ENCODE results near the gene DCLRE1B. TPM values are rescaled to one million over a fixed set of nuclear protein-coding genes. Genes with fewer than 3 reads are reported as not detected.

The DCLRE1B gene
- total RNA-seq = 3.7 TPM

DNA sequence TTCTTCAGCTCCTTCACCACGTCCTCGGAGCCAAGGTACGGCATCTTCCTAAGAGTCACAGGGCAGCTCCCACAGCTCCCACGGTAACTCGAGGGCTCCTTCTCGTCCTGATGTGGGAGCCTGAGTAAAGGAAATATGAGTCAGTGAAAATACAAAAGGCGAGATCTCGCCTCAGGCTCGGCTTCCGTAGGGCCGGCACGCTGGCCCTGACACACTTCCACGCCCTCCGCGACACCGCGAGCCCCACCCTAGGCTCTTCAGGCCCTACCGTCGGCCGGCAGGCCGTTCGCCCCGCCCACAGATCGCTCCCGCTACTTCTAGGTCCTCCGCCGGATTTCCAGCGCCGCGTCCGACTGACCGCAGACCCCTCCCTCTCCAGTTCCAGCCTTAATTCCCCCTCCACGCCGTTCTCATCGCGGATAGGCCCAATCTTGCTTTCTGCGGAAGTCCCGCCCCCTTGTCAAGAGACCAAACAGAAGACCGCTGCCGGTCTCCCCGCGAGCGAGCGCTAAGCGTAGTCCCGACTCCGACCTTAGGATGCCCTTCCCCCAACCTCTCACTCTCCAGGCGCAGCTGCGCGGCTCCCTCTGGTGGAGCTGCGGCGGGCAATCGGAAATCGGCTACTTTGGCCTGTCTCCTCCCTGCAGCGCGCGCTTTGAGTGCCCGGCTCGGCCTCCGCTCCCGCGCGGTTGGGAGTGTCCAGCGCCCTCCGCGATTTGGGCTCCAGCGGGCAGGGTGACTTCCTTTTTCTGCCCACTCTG is at the start of gene DCLRE1B, which contains the start of gene AP4B1:
Gene DCLRE1B (plus strand): TSS at position 653 of the 761 bp plus-strand sequence. CDS start 261 bp downstream, outside the sequence.
Gene AP4B1 (minus strand): TSS at position 126 of the 761 bp plus-strand sequence. CDS start 82 bp downstream, at position 44.
- no peaks in the 10 kb centered on the region for H3K27me3 ChIP-seq (ENCODE audit: control insufficient read depth in 3 of 3, insufficient read depth in 3 of 3, low read length in 3 of 3)
- no peaks in the 10 kb centered on the region for H3K9me3 ChIP-seq (ENCODE audit: control insufficient read depth in 3 of 3, low read length in 3 of 3)
- peak within 1 kb of the TSS; percentile 89 to 97 (median 89) for H3K9ac ChIP-seq (ENCODE audit: low read depth in 1 of 3, low read length in 3 of 3)
- peaks cover 15 to 30% (median 21%) of the 10 kb centered on the region in 3 donors for H3K4me1 ChIP-seq (ENCODE audit: control insufficient read depth in 3 of 3, insufficient read depth in 3 of 3, low read length in 3 of 3)
- H3K4me3 ChIP-seq (ENCODE audit: low read length in 3 of 3) = peak within 1 kb of the TSS; percentile 91 to 98 (median 94)
- H3K27ac ChIP-seq (ENCODE audit: low read depth, low read length) = peak within 1 kb of the TSS; percentile 88
- peaks cover 11 to 30% (median 25%) of the 10 kb centered on the region in 3 donors for H3K36me3 ChIP-seq (ENCODE audit: control insufficient read depth in 3 of 3, insufficient read depth in 3 of 3, low read length in 3 of 3)

DNA sequence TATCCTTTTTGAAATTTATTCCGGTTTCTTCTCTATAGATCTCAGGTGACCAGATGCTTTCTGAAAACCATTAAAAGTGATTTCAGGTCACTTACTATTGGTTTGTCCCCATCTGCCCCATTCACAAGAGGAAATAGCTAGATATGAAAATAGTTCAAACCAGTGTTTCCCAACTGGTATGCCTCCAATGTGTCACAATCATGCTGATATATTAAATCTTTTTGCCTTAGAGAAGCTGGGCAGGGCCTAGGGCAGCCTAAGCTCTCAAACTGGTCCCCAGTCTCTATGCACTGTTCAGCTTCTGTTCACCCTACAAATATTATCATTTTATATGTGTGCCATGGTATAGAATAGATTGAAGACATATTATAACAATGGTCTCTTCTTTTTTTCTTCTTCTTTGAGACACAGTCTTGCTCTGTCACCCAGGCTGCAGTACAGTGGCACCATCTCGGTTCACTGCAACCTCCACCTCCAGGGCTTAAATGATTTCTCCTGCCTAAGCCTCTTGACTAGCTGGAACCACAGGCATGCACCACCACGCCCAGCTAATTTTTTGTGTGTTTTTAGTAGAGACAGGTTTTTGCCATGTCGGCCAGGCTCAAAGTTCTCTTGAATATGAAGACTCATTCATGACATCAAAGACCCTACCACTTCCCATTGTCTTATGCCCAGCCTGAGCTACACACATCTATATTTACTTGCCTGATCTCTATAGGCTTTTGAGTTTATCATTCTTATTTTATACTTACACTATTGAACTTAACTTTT is 49.3 kb upstream of the DCLRE1B start:
- Histone ChIP-seq H3K9ac (ENCODE audit: low read depth in 1 of 3, low read length in 3 of 3) (no peak overlapping the region), H3K27me3 (ENCODE audit: control insufficient read depth in 3 of 3, insufficient read depth in 3 of 3, low read length in 3 of 3) (no peaks in the 10 kb centered on the region), H3K27ac (ENCODE audit: low read depth, low read length) (no peak overlapping the region), H3K4me3 (ENCODE audit: low read length in 3 of 3) (no peak overlapping the region), H3K4me1 (ENCODE audit: control insufficient read depth in 3 of 3, insufficient read depth in 3 of 3, low read length in 3 of 3) (no peaks in the 10 kb centered on the region), H3K9me3 (ENCODE audit: control insufficient read depth in 3 of 3, low read length in 3 of 3) (no peaks in the 10 kb centered on the region), H3K36me3 (ENCODE audit: control insufficient read depth in 3 of 3, insufficient read depth in 3 of 3, low read length in 3 of 3) (no peaks in the 10 kb centered on the region)

GRCh38 chr1:113856401-113856790 is 48.7 kb upstream of the DCLRE1B start:
- H3K27me3 ChIP-seq (ENCODE audit: control insufficient read depth in 3 of 3, insufficient read depth in 3 of 3, low read length in 3 of 3) = no peaks in the 10 kb centered on the region
- H3K36me3 ChIP-seq (ENCODE audit: control insufficient read depth in 3 of 3, insufficient read depth in 3 of 3, low read length in 3 of 3) = no peaks in the 10 kb centered on the region
- H3K4me1 ChIP-seq (ENCODE audit: control insufficient read depth in 3 of 3, insufficient read depth in 3 of 3, low read length in 3 of 3) = no peaks in the 10 kb centered on the region
- H3K9me3 ChIP-seq (ENCODE audit: control insufficient read depth in 3 of 3, low read length in 3 of 3) = no peaks in the 10 kb centered on the region
- no peak overlapping the region for H3K4me3 ChIP-seq (ENCODE audit: low read length in 3 of 3)
- no peak overlapping the region for H3K27ac ChIP-seq (ENCODE audit: low read depth, low read length)
- no peak overlapping the region for H3K9ac ChIP-seq (ENCODE audit: low read depth in 1 of 3, low read length in 3 of 3)

DNA sequence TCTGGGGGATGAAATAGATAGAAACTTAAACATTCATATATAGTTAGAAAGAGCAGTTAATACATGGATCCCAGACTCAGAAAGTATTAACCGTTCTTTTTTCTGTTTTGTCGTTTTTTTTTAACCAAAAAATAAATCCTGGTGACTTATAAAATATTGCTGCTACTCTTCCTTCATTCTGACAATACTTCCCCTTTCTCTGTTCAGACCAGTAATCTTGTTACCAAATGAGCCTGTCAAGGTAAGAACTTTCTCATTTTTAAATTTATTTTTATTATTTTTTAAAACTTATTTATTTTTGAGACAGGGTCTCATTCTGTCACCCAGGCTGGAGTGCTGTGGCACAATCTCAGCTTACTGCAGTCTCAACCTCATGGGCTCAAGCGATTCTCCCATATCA is 47.4 kb upstream of the DCLRE1B start:
- H3K27ac ChIP-seq (ENCODE audit: low read depth, low read length) = no peak overlapping the region
- H3K9ac ChIP-seq (ENCODE audit: low read depth in 1 of 3, low read length in 3 of 3) = no peak overlapping the region
- H3K4me3 ChIP-seq (ENCODE audit: low read length in 3 of 3) = no peak overlapping the region
- no peaks in the 10 kb centered on the region for H3K9me3 ChIP-seq (ENCODE audit: control insufficient read depth in 3 of 3, low read length in 3 of 3)
- H3K4me1 ChIP-seq (ENCODE audit: control insufficient read depth in 3 of 3, insufficient read depth in 3 of 3, low read length in 3 of 3) = no peaks in the 10 kb centered on the region
- no peaks in the 10 kb centered on the region for H3K36me3 ChIP-seq (ENCODE audit: control insufficient read depth in 3 of 3, insufficient read depth in 3 of 3, low read length in 3 of 3)
- H3K27me3 ChIP-seq (ENCODE audit: control insufficient read depth in 3 of 3, insufficient read depth in 3 of 3, low read length in 3 of 3) = no peaks in the 10 kb centered on the region

DNA sequence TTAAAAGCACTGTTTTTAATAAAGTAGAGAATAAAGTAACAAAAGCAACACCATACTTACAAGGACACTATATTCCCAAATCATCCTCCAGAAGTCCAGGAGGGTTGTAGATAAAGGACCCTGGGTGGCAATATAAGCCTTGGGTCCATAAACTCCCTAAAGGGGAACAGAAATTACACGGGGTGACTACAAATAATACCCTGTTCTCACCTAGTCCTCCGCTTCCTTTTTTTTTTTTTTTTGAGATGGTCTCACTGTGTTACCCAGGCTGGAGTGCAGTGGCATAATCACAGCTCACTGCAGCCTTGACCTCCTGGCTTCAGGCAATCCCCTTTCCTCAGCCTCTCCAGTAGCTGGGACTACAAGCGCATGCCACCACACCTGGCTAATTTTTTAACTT is 46.7 kb upstream of the DCLRE1B start:
- Histone ChIP-seq H3K36me3 (ENCODE audit: control insufficient read depth in 3 of 3, insufficient read depth in 3 of 3, low read length in 3 of 3) (no peaks in the 10 kb centered on the region), H3K27me3 (ENCODE audit: control insufficient read depth in 3 of 3, insufficient read depth in 3 of 3, low read length in 3 of 3) (no peaks in the 10 kb centered on the region), H3K4me3 (ENCODE audit: low read length in 3 of 3) (no peak overlapping the region), H3K4me1 (ENCODE audit: control insufficient read depth in 3 of 3, insufficient read depth in 3 of 3, low read length in 3 of 3) (no peaks in the 10 kb centered on the region), H3K9me3 (ENCODE audit: control insufficient read depth in 3 of 3, low read length in 3 of 3) (no peaks in the 10 kb centered on the region), H3K9ac (ENCODE audit: low read depth in 1 of 3, low read length in 3 of 3) (no peak overlapping the region), H3K27ac (ENCODE audit: low read depth, low read length) (no peak overlapping the region)

DNA sequence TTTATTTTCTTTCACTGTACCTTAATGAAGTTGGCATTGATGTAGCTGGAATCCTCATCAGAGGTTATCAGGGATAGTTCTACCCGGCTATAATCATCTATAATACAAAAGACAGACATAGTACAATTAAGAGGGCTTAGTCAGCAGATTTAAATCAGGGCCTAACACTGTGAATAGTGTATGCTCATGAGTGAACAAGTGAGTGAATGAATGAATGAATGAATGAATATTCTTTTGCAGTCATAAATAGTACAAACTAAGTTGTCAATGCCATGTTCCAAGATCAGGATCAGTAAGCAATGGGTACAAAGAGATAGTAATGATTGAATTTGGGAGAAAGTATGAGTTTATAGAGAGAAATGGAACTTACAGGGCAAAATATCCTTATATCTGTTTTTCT is 46.1 kb upstream of the DCLRE1B start:
- Histone ChIP-seq H3K4me1 (ENCODE audit: control insufficient read depth in 3 of 3, insufficient read depth in 3 of 3, low read length in 3 of 3) (no peaks in the 10 kb centered on the region), H3K36me3 (ENCODE audit: control insufficient read depth in 3 of 3, insufficient read depth in 3 of 3, low read length in 3 of 3) (no peaks in the 10 kb centered on the region), H3K9me3 (ENCODE audit: control insufficient read depth in 3 of 3, low read length in 3 of 3) (no peaks in the 10 kb centered on the region), H3K27me3 (ENCODE audit: control insufficient read depth in 3 of 3, insufficient read depth in 3 of 3, low read length in 3 of 3) (no peaks in the 10 kb centered on the region), H3K27ac (ENCODE audit: low read depth, low read length) (no peak overlapping the region), H3K4me3 (ENCODE audit: low read length in 3 of 3) (no peak overlapping the region), H3K9ac (ENCODE audit: low read depth in 1 of 3, low read length in 3 of 3) (no peak overlapping the region)

DNA sequence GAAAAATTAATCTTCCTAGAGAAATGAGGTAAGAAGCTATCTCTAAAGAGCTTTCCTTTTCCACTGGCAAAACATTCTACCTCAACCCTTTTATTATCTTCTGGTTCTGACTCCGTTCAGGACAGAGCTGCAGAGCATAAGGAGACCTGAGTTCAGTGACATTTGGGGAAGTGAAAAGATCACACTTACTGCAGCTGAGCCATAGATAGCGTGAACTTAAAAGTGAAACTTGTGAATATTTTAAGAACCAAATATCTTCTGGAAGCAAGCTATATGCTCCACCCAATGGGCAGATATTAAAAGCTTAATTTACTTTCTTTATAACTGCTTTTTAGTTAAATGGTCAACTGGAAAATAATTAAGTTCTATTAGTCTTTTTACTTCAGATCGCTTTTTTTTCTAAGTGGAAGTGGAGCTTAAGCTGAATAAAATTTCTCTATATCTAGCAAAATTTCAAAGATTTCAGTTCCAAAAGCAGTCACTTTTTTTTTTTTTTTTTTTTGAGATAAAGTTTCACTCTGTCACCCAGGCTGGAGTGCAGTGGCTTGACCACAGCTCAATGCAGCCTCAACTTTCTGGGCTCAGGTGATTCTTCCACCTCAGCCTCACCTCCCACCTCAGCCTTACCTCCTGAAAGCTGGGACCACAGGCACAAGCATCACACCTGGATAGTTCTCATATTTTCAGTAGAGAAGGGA is 45.5 kb upstream of the DCLRE1B start:
- Histone ChIP-seq H3K36me3 (ENCODE audit: control insufficient read depth in 3 of 3, insufficient read depth in 3 of 3, low read length in 3 of 3) (no peaks in the 10 kb centered on the region), H3K27ac (ENCODE audit: low read depth, low read length) (no peak overlapping the region), H3K9ac (ENCODE audit: low read depth in 1 of 3, low read length in 3 of 3) (no peak overlapping the region), H3K9me3 (ENCODE audit: control insufficient read depth in 3 of 3, low read length in 3 of 3) (no peaks in the 10 kb centered on the region), H3K4me1 (ENCODE audit: control insufficient read depth in 3 of 3, insufficient read depth in 3 of 3, low read length in 3 of 3) (no peaks in the 10 kb centered on the region), H3K4me3 (ENCODE audit: low read length in 3 of 3) (no peak overlapping the region), H3K27me3 (ENCODE audit: control insufficient read depth in 3 of 3, insufficient read depth in 3 of 3, low read length in 3 of 3) (no peaks in the 10 kb centered on the region)

DNA sequence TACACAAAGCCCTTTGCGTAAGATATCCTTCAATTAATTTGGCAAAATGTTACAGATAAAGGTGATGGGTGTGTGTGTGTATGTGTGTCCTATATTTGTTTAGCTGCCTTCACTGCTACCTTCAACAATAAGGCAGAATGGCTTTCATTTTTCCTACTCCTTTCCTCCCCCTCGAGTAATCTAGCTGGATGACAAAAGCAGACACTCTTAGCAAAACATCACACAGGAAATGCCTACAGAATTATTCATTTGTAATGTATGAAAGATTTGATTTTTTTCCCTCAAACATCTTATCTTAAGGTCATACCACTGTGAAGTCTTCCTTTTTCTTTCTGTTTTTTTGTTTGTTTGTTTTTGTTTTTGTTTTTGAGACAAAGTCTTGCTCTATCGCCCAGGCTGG is 44.2 kb upstream of the DCLRE1B start:
- Histone ChIP-seq H3K9me3 (ENCODE audit: control insufficient read depth in 3 of 3, low read length in 3 of 3) (no peaks in the 10 kb centered on the region), H3K4me3 (ENCODE audit: low read length in 3 of 3) (no peak overlapping the region), H3K9ac (ENCODE audit: low read depth in 1 of 3, low read length in 3 of 3) (no peak overlapping the region), H3K27ac (ENCODE audit: low read depth, low read length) (no peak overlapping the region), H3K27me3 (ENCODE audit: control insufficient read depth in 3 of 3, insufficient read depth in 3 of 3, low read length in 3 of 3) (no peaks in the 10 kb centered on the region), H3K4me1 (ENCODE audit: control insufficient read depth in 3 of 3, insufficient read depth in 3 of 3, low read length in 3 of 3) (no peaks in the 10 kb centered on the region), H3K36me3 (ENCODE audit: control insufficient read depth in 3 of 3, insufficient read depth in 3 of 3, low read length in 3 of 3) (no peaks in the 10 kb centered on the region)

DNA sequence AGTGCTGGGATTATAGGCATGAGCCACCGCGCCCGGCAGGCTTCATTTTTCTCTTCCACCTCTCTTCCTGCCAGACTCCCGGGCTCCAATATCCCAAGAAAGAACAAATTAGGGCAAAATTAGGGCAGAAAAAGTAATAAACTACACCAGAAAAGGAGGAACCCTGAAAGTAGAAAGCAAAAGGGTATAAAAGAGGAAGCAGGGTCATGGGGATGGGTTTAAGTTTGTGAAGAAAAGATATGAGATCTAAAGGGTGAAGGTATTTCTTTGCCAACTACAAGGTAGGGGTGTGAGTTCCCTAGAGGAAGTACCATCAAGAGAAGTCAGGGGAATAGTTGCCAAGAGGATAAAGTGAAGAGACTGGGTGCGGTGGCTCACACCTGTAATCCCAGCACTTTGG is 43.5 kb upstream of the DCLRE1B start:
- Histone ChIP-seq H3K4me1 (ENCODE audit: control insufficient read depth in 3 of 3, insufficient read depth in 3 of 3, low read length in 3 of 3) (no peaks in the 10 kb centered on the region), H3K9me3 (ENCODE audit: control insufficient read depth in 3 of 3, low read length in 3 of 3) (no peaks in the 10 kb centered on the region), H3K36me3 (ENCODE audit: control insufficient read depth in 3 of 3, insufficient read depth in 3 of 3, low read length in 3 of 3) (no peaks in the 10 kb centered on the region), H3K9ac (ENCODE audit: low read depth in 1 of 3, low read length in 3 of 3) (no peak overlapping the region), H3K27ac (ENCODE audit: low read depth, low read length) (no peak overlapping the region), H3K4me3 (ENCODE audit: low read length in 3 of 3) (no peak overlapping the region), H3K27me3 (ENCODE audit: control insufficient read depth in 3 of 3, insufficient read depth in 3 of 3, low read length in 3 of 3) (no peaks in the 10 kb centered on the region)

All from skeletal muscle tissue (tissue), 4 donors.